BE2C (cell line): ENCODE results near the gene PTPN13.

Source experiments
- DNase-seq: peaks from one replicate; pipeline ENCODE4 v3.0.0-alpha.2; 2020
- H3K27me3 ChIP-seq: fragments of 250-450 bp; sonication (Bioruptor Pico); 2 replicates; pipeline ENCODE4 v1.5.1; 2020; ENCODE audit warnings: mild to moderate bottlenecking
- H3K36me3 ChIP-seq: fragments of 250-450 bp; sonication (Bioruptor Pico); 2 replicates; pipeline ENCODE4 v1.5.1; 2020; ENCODE audit warnings: mild to moderate bottlenecking
- H3K4me1 ChIP-seq: fragments of 250-450 bp; sonication (Bioruptor Pico); 2 replicates; pipeline ENCODE4 v1.5.1; 2020
- H3K4me3 ChIP-seq: 2 replicates; pipeline ENCODE4 v1.5.1; 2011; ENCODE audit warnings: low read depth, low read length
- H3K9me3 ChIP-seq: fragments of 250-450 bp; sonication (Bioruptor Pico); 2 replicates; pipeline ENCODE4 v1.5.1; 2020
- TF ChIP-seq, protein P1 (sequence below): IDR thresholded peaks from 2 replicates; pipeline ENCODE4 v1.5.1; 2012; ENCODE audit warnings: mild to moderate bottlenecking, low read depth, low read length

The PTPN13 gene

DNA sequence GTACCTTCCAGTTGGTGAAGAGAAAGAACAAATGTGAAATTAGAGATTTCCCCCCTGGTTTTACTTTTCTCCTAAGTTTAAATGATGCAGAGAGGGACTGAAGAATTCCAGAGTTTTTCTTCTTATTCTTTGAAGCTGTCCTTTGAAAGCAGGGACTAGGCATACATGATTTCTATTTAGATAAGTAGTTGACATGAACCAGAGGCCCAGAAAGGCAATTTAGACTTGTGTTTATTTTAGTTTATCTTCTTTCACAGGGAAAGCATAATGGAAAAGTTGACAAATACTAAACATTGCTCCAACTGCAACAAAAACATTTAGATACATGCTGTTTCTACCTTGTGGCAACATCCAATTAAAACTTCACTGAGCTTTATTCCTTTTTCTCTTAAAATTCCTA lies 32.0 kb downstream of the PTPN13 start:
- H3K27me3 ChIP-seq = no peaks in the 10 kb centered on the region
- peaks cover 18% of the 10 kb centered on the region for H3K4me1 ChIP-seq
- TF ChIP-seq, protein P1, sequence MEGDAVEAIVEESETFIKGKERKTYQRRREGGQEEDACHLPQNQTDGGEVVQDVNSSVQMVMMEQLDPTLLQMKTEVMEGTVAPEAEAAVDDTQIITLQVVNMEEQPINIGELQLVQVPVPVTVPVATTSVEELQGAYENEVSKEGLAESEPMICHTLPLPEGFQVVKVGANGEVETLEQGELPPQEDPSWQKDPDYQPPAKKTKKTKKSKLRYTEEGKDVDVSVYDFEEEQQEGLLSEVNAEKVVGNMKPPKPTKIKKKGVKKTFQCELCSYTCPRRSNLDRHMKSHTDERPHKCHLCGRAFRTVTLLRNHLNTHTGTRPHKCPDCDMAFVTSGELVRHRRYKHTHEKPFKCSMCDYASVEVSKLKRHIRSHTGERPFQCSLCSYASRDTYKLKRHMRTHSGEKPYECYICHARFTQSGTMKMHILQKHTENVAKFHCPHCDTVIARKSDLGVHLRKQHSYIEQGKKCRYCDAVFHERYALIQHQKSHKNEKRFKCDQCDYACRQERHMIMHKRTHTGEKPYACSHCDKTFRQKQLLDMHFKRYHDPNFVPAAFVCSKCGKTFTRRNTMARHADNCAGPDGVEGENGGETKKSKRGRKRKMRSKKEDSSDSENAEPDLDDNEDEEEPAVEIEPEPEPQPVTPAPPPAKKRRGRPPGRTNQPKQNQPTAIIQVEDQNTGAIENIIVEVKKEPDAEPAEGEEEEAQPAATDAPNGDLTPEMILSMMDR = no peak
- H3K36me3 ChIP-seq = no peaks in the 10 kb centered on the region
- DNase-seq = no peak
- H3K9me3 ChIP-seq = no peaks in the 10 kb centered on the region
- no peak overlapping the region for H3K4me3 ChIP-seq

DNA sequence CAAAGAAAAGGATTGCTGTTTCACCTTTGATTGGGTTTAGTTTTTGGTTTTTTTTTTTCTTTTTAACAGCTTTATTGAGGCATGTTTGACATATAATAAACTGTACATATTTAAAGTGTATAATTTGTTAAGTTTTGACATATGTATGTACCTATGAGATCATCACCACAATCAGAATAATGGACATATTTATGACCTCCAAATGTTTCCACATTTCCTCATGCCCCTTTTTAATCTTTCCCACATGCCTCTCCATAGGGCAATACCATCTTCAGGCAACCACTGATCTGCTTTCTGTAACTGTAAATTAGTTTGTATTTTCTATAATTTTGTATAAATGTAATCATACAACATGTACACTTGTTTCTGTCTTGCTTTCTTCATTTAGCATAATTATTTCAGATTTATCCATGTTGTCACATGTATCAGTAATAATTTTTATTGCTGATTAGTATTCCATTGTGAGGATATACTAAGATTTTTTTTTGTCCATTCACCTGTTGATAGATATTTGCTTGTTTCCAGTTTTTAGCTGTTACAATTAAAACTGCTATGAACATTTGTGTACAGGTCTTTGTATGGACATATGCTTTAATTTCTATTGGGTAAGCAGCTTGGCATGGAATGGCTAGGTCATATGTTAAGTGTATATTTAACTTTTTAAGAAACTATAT lies 33.5 kb downstream of the PTPN13 start:
- H3K27me3 ChIP-seq = no peaks in the 10 kb centered on the region
- no peak for DNase-seq
- peaks cover 15% of the 10 kb centered on the region for H3K4me1 ChIP-seq
- H3K9me3 ChIP-seq = no peaks in the 10 kb centered on the region; the same call in 1 of the 2 replicates
- H3K36me3 ChIP-seq = no peaks in the 10 kb centered on the region
- TF ChIP-seq, protein P1 = no peak
- H3K4me3 ChIP-seq = no peak overlapping the region

DNA sequence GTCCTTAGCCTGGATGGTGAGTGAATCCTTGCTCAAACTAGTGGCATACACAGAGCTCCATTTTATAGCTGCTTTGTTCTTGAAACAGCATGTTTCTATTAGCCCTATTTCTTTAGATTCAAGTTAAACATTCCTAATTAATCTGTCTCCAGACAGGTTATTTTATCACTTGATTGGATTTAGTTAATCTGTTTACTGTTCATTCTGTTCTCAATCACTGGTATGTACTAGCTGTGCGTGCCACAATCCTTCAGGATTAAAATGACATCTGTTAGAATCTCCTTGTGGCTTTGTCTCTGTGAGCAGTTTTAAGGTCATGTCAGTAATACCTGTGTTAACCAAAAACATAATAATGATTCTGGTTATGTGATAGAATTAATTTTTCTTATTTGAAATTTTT lies 36.5 kb downstream of the PTPN13 start:
- peaks cover under 1% of the 10 kb centered on the region; the same call in 1 of the 2 replicates for H3K36me3 ChIP-seq
- no peak for DNase-seq
- H3K4me1 ChIP-seq = peaks cover 11% of the 10 kb centered on the region
- no peak overlapping the region for H3K4me3 ChIP-seq
- TF ChIP-seq, protein P1 = no peak
- no peaks in the 10 kb centered on the region; the same call in none of the 2 replicates for H3K9me3 ChIP-seq
- no peaks in the 10 kb centered on the region for H3K27me3 ChIP-seq

DNA sequence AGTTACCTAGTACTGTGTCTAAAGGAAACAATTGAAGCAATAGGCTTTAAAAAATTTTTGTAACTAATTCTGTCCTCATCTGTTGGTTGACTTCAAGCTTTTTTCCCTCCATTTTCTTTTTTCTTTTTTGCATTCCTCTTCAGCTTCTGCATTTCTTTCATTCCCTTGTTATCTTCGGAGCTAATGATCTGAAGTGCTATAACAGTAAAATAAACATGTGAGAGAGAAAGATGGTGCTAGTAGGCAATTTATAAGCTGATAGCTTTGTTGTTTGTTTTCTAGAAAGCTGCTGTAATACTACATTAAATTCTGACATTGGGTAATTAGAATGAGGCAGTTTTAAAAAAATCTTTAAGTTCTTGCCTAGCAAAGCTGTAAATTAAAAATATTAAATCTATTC lies 37.1 kb downstream of the PTPN13 start:
- Histone ChIP-seq H3K4me3 (no peak overlapping the region), H3K4me1 (peaks cover 6% of the 10 kb centered on the region), H3K36me3 (peaks cover 4% of the 10 kb centered on the region; the same call in 1 of the 2 replicates), H3K9me3 (no peaks in the 10 kb centered on the region; the same call in none of the 2 replicates), H3K27me3 (no peaks in the 10 kb centered on the region)
- DNase-seq = no peak
- TF ChIP-seq, protein P1 = no peak

DNA sequence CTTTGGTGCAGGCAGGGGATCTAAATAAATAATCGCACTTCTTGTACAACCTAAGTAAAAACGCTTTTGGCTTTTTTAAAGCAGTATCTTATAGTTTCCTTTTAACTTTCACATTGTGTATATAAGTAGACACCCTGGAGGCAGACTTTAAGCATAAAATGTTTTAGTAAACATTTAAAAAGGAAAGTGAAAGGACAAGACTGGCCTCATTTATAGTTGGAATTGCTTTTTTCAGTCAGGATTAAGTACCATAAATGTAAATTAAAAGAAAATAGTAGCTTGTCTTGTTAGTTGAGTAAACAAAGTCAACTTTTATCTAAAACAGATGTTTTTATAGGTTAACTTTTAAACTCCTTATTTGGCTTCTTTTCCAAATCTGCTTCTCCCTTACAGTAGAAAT lies 39.7 kb downstream of the PTPN13 start:
- H3K27me3 ChIP-seq = no peaks in the 10 kb centered on the region
- H3K9me3 ChIP-seq = no peaks in the 10 kb centered on the region; the same call in none of the 2 replicates
- peaks cover 4% of the 10 kb centered on the region; the same call in 1 of the 2 replicates for H3K36me3 ChIP-seq
- no peaks in the 10 kb centered on the region for H3K4me1 ChIP-seq
- no peak for DNase-seq
- TF ChIP-seq, protein P1 = no peak
- no peak overlapping the region for H3K4me3 ChIP-seq

DNA sequence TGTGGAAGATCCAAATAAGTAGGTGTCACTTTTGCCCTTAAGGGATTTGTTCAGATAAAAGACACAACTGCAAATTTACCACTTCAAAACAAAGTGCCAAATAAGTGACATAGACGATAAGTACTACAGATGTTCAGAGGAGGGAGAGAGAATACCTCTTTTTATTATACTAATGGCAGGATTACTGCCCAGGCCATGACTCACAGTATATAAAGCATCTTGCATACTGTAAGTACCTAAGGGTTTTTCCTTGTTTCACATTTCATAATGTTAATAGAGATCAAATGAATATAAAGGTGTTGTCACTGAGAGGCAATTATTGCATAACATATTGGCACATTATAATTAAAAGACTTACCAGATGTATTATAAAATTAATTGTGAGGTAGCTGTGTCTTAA lies 46.4 kb downstream of the PTPN13 start:
- Histone ChIP-seq H3K4me1 (no peaks in the 10 kb centered on the region), H3K9me3 (no peaks in the 10 kb centered on the region), H3K4me3 (no peak overlapping the region), H3K36me3 (peaks cover 4% of the 10 kb centered on the region), H3K27me3 (no peaks in the 10 kb centered on the region)
- TF ChIP-seq, protein P1 = no peak
- no peak for DNase-seq
